NOMO-1 treated with dmso at 0.1 percent for 144 hours (cell line): ENCODE measurements around the gene MCF2L2.

ENCODE experiments used
- DNase-seq: peaks from one replicate; lab custom pipeline; 2025; ENCODE audit not compliant: unreplicated experiment; lab: John Stamatoyannopoulos, UW

MCF2L2 gene

GRCh38 chr3:183272791-183273190 is 155.6 kb downstream of the MCF2L2 start:
- DNase-seq = no peak

DNA sequence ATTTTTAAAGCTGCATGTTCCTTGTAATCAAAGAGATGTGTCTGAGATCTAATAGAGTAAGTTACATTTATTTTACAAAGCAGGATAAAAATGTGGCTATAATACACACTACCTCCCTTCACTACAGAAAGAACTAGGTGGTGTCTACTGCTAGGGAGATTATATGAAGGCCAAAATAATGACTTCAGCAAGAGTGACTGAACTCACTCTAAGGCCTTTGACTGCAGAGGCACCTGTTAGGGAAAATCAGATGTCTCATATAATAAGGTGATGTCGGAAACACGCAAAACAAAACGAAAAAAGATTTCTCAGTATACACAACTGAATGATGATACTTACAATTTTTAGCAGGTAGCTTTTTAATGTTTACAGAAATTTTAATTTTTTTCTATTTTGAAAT is 156.3 kb downstream of the MCF2L2 start:
- DNase-seq = no peak

- DNase-seq = no peak
Observed at GRCh38 chr3:183270344-183270743, 158.1 kb downstream of the MCF2L2 start.

GRCh38 chr3:183269345-183269744 is 159.1 kb downstream of the MCF2L2 start:
- DNase-seq = no peak

- DNase-seq = no peak
Observed at GRCh38 chr3:183268366-183268765, 160.1 kb downstream of the MCF2L2 start.

GRCh38 chr3:183267140-183267539 is 161.3 kb downstream of the MCF2L2 start:
- no peak for DNase-seq

DNA sequence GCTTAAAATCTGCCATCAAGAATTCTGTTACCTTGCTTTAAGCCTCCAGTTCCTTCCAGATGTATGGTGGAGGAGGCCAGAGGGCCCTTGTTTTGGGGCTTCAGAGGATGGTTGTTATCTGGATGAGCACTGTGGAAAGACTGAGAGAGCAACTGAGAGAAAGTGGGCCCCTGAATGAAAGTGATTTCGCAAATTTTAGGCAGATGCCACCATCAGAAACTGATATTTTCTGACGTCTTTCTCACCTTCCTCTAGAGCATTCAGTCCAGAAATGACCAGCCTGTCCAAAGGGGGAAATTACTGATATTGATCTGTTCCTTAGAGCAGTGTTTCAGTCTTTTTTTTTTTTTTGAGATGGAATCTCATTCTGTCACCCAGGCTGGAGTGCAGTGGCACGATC is 162.0 kb downstream of the MCF2L2 start:
- no peak for DNase-seq

- no peak for DNase-seq
Observed at GRCh38 chr3:183265834-183266417, 162.5 kb downstream of the MCF2L2 start.

DNA sequence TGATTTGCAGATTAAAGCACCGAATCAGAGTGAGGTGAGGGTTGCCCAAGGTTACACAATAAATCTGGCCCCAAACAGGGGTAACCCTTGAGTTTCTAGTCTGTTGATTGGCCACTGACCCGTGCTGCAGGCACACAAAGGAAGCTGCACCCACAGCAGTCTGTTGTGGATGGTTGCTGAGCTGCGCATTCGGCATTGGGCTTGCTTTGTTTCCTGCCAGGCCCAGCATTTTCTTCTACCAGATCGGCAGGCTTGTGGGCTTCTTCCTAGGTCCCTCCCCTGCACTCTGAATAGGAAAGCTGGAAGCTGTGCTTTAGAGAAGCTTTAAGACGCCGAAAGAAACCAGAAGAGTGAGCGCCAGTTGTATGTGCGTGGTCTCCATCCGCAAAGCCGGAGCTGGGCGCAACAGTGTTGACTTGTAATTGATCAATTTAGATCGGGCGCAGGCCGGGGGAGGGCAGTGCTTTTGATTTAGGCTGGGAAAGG is 163.2 kb downstream of the MCF2L2 start:
- DNase-seq = peak; percentile 47

- DNase-seq = no peak
Observed at GRCh38 chr3:183264268-183264667, 164.2 kb downstream of the MCF2L2 start.

GRCh38 chr3:183262875-183263378 is 165.5 kb downstream of the MCF2L2 start:
- no peak for DNase-seq

- no peak for DNase-seq
Observed at GRCh38 chr3:183261151-183261724, 167.2 kb downstream of the MCF2L2 start.

DNA sequence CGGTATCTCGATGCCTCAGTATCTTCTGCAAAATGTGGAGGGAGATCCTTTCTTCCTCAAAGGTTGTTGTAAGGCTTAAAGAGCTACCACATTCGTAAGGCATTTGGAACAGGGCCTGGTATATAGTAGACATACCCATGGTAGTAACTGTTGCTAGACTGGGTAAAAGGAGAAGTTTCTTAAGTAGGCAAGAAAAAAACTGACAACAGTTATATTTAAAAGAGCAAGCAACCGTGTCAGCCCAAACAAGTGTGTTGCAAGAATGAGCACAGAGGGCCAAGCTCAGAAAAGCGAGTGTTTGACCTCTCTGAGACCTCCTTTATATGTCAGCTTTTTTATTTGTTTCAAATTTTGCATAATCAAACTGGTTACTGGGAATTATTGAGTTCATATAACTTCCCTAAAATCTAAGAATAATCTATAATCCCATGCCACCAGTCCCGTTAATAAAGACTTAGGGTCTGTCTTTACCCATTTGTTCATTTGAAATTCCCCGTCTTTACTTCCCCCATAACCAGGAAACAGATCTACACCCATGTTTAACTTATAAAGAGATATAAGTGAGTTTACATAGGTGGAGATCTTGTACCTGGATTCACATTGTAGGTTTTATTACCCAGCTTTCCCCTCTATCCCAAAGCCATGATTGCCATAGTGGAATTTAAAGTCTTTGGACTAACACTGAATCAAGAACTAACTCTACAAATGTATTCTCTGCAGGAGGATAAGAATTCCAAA is 168.1 kb downstream of the MCF2L2 start:
- peak; percentile 94 for DNase-seq

- DNase-seq = no peak
Observed at GRCh38 chr3:183259621-183260020, 168.8 kb downstream of the MCF2L2 start.

- DNase-seq = no peak
Observed at GRCh38 chr3:183259087-183259486, 169.3 kb downstream of the MCF2L2 start.

- no peak for DNase-seq
Observed at GRCh38 chr3:183255348-183255730, 173.1 kb downstream of the MCF2L2 start.

DNA sequence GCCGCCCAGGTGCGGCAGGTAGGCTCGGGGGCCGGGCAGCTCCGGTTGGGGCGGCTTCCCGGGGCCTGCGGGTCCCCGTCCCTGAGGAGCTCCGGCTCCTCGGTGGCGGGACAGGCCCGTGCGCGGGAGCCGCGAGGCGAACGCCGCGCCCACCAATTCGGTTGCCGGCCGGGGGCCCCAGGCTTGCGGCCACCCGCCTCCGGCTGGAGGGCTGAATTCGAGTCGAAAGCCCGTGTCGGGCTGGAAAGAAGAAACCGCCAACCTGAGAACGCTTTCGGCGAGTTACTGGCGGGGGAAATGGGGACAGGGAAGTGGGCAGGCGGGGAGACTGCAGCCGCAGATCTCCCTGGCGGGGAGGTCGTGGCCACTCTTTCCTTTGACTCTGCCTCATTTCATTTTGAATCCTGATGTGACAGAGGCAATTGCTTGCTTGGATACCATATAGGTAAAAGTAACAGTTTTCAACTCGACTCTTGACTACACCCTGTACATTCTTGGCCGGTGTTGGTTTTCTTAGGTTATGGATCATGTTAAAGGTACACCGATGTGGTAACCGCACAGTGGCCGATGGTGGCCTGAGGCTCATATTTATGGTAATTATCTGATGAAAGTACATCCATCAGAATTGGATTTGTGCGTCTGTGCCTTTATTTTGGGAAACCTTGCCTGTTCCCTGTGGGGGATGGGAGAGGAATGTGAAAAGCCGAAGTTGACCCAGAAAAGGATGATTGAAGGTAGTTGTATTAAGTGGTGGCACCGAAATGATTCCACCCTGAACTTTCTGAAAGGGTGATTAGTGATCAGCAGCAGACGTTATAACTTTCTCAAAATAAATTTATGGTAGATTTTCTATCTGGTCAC is 173.7 kb downstream of the MCF2L2 start:
- DNase-seq = peak; percentile 23

- peak; percentile 32 for DNase-seq
Observed at GRCh38 chr3:183253528-183254486, 174.6 kb downstream of the MCF2L2 start.

DNA sequence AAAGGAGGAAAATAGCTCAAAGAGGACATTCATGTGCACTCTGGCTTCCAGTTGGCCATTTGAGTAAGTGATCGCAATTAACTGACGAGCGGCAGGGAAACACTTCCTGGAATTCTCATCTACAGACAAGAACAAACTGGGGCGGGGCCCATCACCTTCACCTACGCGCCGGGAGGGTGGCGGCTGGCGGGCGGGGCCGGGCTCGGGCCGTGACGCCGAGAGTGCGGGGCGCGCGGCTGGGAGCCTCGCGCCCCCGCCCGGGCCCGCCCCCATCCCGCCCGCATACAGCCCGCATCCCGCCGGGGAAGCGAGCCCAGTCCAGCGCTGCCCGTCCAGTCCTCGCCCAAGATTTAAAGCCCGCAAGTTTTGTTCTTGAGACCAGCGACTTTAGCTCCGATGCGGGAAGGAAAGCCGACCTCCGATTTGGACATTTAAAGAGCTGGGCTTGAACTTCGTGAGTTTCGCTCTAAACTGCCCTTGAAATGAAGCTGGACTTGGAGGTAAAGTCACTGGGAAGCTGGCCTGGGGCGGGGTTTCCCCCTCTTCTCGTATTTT is 175.4 kb downstream of the MCF2L2 start, which contains the start of gene B3GNT5:
Gene B3GNT5, plus strand, starts transcription at position 281 of the 555 bp plus-strand sequence. CDS start 16,546 bp downstream, outside the sequence.
- DNase-seq = no peak
